NCI-H345 treated with DMSO at 0.1 percent for 48 hours (cell line): ENCODE measurements around the gene KCP.

Source experiments
- DNase-seq: peaks from one replicate; lab custom pipeline; 2025; ENCODE audit not compliant: unreplicated experiment; lab: John Stamatoyannopoulos, UW

Gene KCP

DNA sequence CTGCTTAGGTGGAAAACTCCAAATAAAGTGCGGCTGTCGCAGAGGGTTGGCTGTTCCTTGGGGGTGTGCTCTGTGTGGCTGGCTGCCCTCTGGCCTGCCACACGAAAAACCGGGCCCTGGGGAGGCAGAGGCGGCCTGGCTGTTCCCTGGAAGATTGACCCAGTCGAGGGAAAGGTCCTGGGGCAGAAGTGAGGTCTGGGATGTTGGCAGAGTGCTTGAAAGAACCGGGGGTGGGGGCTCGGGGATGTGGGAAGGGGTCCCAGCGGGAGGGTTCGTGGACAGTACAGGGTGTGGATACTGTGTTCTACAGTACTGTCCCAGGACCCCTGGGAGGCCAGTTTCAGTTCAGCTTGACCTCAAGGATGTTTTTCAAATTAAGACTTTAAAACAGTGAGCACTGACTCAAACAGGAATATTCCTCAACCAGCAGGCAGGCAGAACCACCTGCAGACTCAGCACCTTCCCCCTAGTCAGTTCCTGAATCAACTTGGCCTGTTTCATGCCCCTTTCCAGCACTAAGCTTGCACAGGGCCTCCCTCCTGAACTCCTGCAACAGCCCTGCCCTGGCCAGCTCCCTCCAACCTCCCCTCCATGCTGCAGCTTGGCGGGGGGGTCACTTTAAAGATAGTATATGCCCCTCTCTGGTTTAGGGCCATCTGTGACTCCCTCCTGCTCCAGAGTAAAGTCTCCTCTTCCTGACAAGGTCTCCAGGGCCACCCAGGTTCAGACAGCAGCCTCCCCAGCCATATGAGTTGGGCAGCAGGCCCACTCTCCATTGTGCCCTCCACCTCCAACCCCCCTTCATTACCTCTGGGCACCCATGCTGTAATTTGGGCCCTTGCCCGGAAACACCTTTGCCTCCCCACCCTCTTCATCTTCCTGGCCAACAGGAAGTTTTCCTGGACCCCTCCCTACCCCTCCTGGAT lies 51.0 kb downstream of the KCP start:
- no peak for DNase-seq

DNA sequence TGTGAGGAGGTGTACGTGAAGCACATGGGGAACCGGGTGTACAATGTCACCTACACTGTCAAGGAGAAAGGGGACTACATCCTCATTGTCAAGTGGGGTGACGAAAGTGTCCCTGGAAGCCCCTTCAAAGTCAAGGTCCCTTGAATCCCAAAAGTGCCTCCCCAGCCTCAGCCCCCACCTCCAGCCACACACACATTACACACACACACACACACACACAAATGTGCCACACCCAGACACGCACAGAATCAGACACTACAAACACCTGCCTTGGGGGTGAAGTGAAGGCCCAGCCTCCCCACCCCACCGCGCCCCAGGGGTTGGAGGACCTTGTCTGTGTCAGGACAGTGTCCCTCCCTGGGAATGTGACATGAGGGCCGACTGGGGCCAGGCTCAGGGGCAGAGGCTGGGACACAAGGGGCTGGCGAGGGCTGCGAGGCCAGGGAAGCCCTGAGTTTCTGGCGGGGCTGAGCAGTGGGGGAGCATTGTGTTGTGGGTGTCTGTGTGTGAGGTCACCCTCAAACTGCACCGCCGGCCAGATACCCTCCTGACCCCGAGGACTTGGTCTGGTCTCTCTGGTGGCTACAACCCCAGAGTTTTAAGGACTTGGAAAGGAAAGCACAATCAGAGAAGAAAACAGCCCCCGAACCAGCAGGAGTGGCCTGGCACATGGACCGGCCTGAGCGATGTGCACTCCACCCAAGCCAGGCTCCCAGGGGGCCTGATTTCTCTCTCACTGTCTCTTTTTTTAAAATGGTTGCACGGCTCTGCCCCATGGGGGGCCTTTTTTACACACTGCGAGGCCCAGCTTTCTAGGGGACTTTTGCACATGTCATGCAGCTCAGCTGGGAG lies 51.9 kb downstream of the KCP start:
- no peak for DNase-seq

DNA sequence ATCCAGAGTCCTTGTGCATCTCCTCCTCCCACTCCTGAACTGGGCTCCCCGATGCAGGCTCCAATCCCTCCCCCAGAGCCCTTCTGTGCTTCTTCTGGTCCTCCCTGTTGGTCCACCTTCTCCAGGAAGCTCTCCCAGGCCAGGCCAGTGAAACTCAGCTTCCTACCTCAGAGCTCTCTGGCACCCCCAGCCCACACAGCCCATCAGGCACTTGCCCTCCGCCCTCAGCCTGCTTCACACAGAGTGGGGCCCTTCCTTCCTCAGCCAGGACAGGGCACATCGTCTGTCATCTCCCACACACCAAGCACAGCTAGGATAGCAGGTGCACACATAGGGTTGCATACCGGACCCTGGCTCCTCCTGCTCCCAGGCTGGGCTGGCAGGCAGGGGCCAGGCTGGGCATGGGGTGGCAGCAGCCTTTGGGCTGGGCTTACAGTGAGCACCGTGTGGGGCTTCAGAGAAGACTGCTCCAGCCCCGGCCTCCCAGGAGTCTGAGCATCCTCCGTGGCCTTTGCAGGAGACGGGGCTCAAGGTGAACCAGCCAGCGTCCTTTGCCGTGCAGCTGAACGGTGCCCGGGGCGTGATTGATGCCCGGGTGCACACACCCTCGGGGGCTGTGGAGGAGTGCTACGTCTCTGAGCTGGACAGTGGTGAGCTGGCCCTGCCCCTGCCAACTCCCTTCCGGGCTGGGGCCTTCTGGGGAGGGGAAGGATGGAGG lies 54.3 kb downstream of the KCP start:
- DNase-seq: no peak

DNA sequence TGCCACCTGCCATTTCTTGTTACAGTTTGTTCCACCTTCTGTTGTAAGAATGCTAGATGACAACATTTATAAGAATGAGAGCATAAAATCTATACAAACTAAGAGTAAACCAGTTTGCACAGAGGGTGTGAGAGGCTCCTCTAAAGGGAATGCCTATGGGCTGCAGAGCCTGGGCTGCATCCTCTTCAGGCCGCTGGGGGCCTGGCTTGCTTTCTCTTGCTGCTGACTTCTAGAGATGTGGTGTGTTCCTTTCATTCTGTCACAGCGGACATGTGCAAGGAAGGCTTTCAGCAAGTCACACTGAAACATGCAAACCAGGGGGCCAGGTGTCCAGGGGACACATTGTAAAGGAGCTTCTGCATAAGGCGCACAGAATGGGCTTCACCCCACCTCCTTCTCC lies 55.0 kb downstream of the KCP start:
- DNase-seq: no peak

DNA sequence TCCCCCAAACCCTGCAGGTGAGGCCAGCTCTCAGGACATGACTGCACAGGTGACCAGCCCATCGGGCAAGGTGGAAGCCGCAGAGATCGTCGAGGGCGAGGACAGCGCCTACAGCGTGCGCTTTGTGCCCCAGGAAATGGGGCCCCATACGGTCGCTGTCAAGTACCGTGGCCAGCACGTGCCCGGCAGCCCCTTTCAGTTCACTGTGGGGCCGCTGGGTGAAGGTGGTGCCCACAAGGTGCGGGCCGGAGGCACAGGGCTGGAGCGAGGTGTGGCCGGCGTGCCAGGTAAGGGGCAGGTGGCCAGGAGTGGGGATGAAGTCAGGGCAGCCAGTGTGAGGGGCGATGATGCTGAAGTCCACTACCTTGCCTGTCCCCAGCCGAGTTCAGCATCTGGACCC lies 56.1 kb downstream of the KCP start:
- DNase-seq: no peak

DNA sequence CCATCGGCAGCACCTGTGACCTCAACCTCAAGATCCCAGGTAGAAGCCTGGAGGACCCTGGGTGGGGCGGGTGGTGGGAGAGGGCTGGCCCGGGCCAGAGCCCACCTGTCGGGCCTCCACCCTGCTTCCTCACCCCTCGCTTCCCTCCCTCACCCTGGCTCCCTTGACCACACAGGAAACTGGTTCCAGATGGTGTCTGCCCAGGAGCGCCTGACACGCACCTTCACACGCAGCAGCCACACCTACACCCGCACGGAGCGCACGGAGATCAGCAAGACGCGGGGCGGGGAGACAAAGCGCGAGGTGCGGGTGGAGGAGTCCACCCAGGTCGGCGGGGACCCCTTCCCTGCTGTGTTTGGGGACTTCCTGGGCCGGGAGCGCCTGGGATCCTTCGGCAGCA lies 56.7 kb downstream of the KCP start:
- no peak for DNase-seq

DNA sequence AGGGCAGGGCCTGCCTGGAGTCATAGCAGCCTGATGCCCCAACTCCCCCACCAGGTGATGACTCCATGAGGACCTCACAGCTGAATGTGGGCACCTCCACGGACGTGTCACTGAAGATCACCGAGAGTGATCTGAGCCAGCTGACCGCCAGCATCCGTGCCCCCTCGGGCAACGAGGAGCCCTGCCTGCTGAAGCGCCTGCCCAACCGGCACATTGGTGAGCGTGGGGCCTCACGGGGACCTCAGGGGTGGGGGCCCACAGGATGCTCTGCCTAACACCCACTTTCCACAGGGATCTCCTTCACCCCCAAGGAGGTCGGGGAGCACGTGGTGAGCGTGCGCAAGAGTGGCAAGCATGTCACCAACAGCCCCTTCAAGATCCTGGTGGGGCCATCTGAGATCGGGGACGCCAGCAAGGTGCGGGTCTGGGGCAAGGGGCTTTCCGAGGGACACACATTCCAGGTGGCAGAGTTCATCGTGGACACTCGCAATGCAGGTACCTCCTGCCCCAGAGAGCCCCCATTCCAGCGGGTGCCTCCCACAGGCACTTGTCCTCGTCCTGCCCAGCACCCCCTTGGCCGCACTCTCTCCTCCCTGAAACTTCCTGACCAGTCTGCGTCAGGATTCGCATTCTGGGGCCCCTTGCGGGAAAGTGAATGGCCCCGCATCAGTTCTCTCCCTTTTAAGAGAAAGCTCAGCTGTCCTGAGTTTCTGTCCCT lies 57.8 kb downstream of the KCP start:
- DNase-seq: no peak

DNA sequence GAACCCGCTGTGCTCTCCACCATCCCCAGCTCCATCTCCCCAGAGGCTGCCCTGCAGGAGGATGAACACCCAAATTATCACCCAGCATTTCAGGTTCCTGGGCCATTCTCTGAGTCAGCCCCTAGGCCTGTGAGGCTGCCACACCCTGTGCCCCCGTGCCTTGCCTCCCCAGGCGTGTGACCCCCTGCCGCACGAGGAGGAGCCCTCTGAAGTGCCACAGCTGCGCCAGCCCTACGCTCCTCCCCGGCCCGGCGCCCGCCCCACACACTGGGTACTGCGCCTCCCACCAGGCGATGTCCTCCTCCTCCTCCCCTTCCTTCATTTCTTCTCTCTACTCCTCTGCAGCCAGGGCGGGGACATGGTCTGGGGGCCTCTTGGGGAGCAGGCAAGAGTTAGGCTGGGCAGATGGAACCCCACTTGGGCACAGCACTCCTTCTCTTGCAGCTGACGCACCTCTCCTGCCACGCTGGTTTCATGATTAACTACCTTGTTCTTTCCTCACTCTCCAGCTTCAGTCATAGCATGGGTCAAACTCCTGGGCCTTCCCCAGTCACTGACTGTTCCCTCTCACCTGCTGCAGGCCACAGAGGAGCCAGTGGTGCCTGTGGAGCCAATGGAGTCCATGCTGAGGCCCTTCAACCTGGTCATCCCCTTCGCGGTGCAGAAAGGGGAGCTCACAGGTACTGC lies 60.6 kb downstream of the KCP start:
- DNase-seq: no peak

DNA sequence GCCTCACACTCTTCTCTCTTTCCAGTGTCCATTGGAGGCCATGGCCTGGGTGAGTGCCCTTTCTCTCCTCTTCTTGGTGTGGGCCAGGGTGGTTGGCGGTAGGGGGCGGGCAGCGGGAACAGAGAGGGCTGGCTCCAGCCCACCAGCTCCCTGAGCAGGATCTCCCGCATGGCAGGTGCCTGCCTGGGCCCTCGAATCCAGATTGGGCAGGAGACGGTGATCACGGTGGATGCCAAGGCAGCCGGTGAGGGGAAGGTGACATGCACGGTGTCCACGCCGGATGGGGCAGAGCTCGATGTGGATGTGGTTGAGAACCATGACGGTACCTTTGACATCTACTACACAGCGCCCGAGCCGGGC lies 61.4 kb downstream of the KCP start:
- DNase-seq: no peak

DNA sequence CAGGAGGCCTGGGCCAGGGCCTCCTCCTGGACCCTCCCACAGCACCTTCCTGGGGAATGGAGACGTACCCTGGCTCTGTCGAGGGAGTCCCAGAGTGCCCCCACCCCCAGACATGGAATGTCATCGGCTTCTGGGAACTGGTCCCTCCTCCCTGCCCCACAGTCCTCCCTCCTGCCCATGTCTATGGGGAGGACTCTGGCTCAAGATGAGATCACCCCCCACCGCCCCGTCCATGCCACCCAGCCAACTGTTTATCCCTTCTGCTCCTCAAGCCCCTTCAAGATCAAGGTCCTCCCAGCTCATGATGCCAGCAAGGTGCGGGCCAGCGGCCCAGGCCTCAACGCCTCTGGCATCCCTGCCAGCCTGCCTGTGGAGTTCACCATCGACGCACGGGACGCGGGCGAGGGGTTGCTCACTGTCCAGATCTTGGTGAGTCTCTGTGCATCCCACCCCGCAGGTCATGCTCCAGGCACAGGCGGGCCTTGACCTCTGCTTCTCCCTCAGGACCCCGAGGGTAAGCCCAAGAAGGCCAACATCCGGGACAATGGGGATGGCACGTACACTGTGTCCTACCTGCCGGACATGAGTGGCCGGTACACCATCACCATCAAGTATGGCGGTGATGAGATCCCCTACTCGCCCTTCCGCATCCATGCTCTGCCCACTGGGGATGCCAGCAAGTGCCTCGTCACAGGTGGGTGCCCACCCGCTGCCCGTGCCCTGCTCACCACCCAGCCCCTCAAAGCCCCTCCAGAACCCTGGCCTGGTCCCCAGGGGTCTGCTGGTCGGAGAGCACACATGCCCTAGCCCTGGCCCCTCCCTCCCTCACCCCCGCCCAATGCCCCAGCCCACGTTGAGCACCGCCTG lies 62.0 kb downstream of the KCP start:
- DNase-seq: no peak

DNA sequence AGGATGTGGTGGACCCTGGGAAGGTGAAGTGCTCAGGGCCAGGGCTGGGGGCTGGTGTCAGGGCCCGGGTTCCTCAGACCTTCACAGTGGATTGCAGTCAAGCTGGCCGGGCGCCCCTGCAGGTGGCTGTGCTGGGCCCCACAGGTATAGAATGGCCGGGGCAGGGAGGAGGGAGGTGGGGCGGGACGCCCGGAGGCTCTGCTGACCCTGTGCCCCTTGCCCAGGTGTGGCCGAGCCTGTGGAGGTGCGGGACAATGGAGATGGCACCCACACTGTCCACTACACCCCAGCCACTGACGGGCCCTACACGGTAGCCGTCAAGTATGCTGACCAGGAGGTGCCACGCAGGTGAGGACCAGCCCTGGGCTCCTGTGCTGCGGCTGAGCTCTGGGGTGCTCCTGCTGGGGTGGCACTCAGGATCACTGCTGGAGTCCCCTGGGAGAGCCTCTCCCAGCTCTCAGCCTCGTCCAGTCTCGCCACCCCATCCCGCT lies 62.7 kb downstream of the KCP start:
- no peak for DNase-seq

DNA sequence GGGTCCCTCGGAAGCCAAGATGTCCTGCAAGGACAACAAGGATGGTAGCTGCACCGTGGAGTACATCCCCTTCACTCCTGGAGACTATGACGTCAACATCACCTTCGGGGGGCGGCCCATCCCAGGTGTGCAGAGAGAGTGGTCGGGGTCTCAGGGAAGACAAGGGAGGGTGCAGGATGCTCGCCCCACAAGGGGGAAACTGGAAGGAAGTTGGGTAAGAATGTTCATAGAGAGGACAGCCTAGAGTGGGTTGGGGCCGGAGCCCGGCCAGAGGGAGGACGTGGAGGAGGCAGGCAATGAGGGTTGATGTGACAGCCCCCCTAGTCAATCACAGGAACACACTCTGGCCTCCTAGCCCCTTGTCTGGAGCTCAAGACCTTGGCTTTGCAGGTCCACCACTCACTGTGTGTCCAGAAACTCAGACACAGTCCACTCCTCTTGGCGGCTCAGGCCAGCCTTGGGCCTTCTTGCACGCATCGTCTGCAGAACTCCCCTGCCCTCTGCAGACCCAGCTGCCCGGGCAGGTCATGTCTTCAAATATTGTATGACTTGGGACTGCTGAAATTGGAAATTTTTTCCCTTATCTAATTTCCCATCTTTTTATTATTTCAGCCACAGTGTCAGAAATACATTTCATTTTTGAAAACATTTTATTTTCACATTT lies 63.6 kb downstream of the KCP start:
- DNase-seq: no peak

DNA sequence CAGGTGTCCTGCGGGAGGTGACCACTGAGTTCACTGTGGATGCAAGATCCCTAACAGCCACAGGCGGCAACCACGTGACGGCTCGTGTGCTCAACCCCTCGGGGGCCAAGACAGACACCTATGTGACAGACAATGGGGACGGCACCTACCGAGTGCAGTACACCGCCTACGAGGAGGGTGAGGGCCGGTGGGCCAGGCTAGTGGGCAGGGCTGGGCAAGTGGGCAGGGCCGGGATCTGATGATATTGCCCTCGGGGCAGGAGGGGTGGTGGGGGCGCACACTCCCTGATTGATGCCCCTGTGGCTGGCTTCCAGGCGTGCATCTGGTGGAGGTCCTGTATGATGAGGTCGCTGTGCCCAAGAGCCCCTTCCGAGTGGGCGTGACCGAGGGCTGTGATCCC lies 64.5 kb downstream of the KCP start:
- no peak for DNase-seq

DNA sequence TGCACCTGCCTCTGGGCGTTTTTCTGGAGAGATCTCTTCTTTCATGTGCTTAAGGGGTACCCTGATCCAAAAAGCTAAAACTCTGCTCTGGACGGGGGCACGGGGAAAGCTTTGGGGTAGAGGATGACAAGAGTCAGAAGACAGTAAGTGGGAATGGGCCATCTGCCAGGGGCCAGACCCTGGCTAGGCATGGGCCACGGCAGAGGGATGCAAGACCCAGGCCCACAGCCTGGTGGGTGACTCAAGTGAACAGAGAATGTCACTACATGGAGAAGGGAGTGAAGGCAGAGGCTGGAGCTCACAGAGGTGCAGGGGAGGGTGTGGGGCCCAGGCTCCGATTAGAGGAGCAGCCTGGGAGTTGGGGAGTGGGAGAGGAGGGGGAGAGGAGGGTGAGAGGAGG lies 65.0 kb downstream of the KCP start:
- no peak for DNase-seq

DNA sequence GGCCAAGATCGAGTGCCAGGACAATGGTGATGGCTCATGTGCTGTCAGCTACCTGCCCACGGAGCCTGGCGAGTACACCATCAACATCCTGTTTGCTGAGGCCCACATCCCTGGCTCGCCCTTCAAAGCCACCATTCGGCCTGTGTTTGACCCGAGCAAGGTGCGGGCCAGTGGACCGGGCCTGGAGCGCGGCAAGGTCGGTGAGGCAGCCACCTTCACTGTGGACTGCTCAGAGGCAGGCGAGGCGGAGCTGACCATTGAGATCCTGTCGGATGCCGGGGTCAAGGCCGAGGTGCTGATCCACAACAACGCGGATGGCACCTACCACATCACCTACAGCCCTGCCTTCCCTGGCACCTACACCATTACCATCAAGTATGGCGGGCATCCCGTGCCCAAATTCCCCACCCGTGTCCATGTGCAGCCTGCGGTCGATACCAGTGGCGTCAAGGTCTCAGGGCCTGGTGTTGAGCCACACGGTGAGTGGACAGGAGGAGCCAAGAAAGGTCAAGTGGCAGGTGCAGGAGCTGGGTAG lies 65.7 kb downstream of the KCP start:
- no peak for DNase-seq

DNA sequence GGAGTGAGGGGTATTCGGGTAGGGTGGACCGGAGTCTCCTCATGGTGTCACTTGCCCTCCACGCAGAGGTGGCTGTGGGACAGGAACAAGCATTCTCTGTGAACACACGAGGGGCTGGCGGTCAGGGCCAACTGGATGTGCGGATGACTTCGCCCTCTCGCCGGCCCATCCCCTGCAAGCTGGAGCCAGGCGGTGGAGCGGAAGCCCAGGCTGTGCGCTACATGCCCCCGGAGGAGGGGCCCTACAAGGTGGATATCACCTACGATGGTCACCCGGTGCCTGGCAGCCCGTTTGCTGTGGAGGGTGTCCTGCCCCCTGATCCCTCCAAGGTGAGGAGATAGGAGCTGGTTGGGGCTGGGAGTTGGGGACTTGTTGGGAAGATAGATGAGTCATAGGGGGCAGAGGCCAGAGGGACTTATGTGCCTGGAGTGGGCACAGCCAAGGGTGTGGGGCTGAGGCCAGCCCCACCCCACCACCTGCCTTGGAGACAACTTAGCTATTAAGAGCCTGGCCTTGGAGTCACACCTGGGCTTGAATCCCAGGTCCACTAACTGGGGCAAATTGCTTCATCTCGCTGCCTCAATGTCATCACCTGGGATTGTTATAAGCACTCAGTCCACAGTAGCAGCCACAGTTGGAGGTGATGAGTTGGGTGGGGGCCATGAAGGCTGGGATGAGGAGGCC lies 66.4 kb downstream of the KCP start:
- DNase-seq: no peak

DNA sequence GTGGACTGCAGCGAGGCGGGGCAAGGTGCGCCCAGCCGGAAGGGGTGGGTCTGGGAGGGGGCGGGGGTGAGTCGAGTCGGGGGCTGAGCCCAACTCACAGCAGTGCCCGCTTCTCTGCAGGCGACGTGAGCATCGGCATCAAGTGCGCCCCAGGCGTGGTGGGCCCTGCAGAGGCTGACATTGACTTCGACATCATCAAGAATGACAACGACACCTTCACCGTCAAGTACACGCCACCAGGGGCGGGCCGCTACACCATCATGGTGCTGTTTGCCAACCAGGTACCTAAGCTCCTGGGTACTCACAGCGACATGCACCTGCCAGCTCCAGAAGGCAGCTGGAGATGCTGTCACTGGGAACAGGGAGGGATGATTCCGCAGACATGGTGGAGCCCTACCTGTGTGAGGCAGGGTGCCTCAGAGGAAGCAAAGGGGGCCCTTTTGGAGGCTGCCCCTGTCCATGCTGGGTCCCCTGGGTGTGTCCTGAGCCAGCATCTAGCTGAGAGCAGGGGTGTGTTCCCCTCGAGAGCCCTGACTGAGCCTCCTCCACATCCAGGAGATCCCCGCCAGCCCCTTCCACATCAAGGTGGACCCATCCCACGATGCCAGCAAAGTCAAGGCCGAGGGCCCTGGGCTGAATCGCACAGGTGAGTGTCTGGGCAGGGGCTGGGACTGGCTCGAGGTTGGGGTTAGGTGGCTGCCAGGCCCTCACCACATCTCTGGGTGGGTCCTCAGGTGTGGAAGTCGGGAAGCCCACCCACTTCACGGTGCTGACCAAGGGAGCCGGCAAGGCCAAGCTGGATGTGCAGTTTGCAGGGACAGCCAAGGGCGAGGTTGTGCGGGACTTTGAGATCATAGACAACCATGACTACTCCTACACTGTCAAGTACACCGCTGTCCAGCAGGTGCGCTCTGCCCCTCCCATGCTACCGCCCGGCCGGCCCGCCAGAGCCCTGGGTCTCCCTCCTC lies 67.6 kb downstream of the KCP start:
- peak; percentile 78 for DNase-seq
